ENCODE results near the gene AIFM2. TPM values are rescaled to one million over a fixed set of nuclear protein-coding genes. Genes with fewer than 3 reads are reported as not detected.
A peak's percentile ranks its signal among the peaks of the same experiment; 100 is the strongest.

Gene AIFM2
- total and polyA plus RNA-seq, 9 donors = 1.9 to 3.3 (median 2.6) TPM

- peaks cover 18% of the 10 kb centered on the region for H3K4me1 ChIP-seq (ENCODE audit: control insufficient read depth, insufficient read depth, low read length)
- no peaks in the 10 kb centered on the region for H3K27me3 ChIP-seq (ENCODE audit: control insufficient read depth, insufficient read depth, low read length)
- no peak overlapping the region for H3K4me3 ChIP-seq (ENCODE audit: low read length)
- peak overlapping the region; percentile 99 for H3K27ac ChIP-seq (ENCODE audit: low read length)
- H3K9me3 ChIP-seq (replicated peaks; ENCODE audit: control insufficient read depth, low read depth, low read length) = no peaks in the 10 kb centered on the region
- DNase-seq = peak; percentile 86
- H3K36me3 ChIP-seq (ENCODE audit: control insufficient read depth, insufficient read depth, low read length) = peaks cover 18% of the 10 kb centered on the region
- no CpG with 5 or more reads among the region's 2 CpGs for WGBS (ENCODE audit: insufficient coverage)
Measured at GRCh38 chr10:70147259-70147625, 14.6 kb upstream of the AIFM2 start.

GRCh38 chr10:70146489-70147258 lies 14.0 kb upstream of the AIFM2 start, which contains the start of gene TYSND1:
Gene TYSND1 (minus strand): TSS chr10:70146700. CDS start chr10:70146586, 114 bp downstream.
- peaks cover 13% of the 10 kb centered on the region for H3K36me3 ChIP-seq (ENCODE audit: control insufficient read depth, insufficient read depth, low read length)
- peak within 1 kb of the TSS; percentile 78 for H3K4me3 ChIP-seq (ENCODE audit: low read length)
- no peaks in the 10 kb centered on the region for H3K27me3 ChIP-seq (ENCODE audit: control insufficient read depth, insufficient read depth, low read length)
- DNase-seq = peak; percentile 99
- peak within 1 kb of the TSS; percentile 99 for H3K27ac ChIP-seq (ENCODE audit: low read length)
- WGBS (ENCODE audit: insufficient coverage) = under 1% methylated on average over 33 of the region's 39 CpGs
- peaks cover 18% of the 10 kb centered on the region for H3K4me1 ChIP-seq (ENCODE audit: control insufficient read depth, insufficient read depth, low read length)
- no peaks in the 10 kb centered on the region for H3K9me3 ChIP-seq (replicated peaks; ENCODE audit: control insufficient read depth, low read depth, low read length)

- Histone ChIP-seq H3K36me3 (ENCODE audit: control insufficient read depth, insufficient read depth, low read length) (peaks cover 11% of the 10 kb centered on the region), H3K4me1 (ENCODE audit: control insufficient read depth, insufficient read depth, low read length) (peaks cover 18% of the 10 kb centered on the region), H3K27ac (ENCODE audit: low read length) (peak overlapping the region; percentile 99), H3K4me3 (ENCODE audit: low read length) (peak overlapping the region; percentile 78), H3K27me3 (ENCODE audit: control insufficient read depth, insufficient read depth, low read length) (no peaks in the 10 kb centered on the region), H3K9me3 (replicated peaks; ENCODE audit: control insufficient read depth, low read depth, low read length) (no peaks in the 10 kb centered on the region)
- peak; percentile 71 for DNase-seq
- WGBS (ENCODE audit: insufficient coverage) = under 1% methylated on average over 90 of the region's 98 CpGs
Measured at GRCh38 chr10:70145666-70146488, 13.3 kb upstream of the AIFM2 start.

- peak overlapping the region; percentile 35 for H3K27ac ChIP-seq (ENCODE audit: low read length)
- H3K4me1 ChIP-seq (ENCODE audit: control insufficient read depth, insufficient read depth, low read length) = peaks cover 18% of the 10 kb centered on the region
- no peaks in the 10 kb centered on the region for H3K9me3 ChIP-seq (replicated peaks; ENCODE audit: control insufficient read depth, low read depth, low read length)
- H3K36me3 ChIP-seq (ENCODE audit: control insufficient read depth, insufficient read depth, low read length) = peaks cover 6% of the 10 kb centered on the region
- WGBS (ENCODE audit: insufficient coverage) = 2% methylated on average over 23 of the region's 28 CpGs
- peak overlapping the region; percentile 78 for H3K4me3 ChIP-seq (ENCODE audit: low read length)
- H3K27me3 ChIP-seq (ENCODE audit: control insufficient read depth, insufficient read depth, low read length) = no peaks in the 10 kb centered on the region
- DNase-seq = peak; percentile 29
Measured at GRCh38 chr10:70145166-70145665, 12.6 kb upstream of the AIFM2 start.

- Histone ChIP-seq H3K27ac (ENCODE audit: low read length) (no peak overlapping the region), H3K36me3 (ENCODE audit: control insufficient read depth, insufficient read depth, low read length) (peaks cover 8% of the 10 kb centered on the region), H3K9me3 (replicated peaks; ENCODE audit: control insufficient read depth, low read depth, low read length) (no peaks in the 10 kb centered on the region), H3K4me1 (ENCODE audit: control insufficient read depth, insufficient read depth, low read length) (peaks cover 18% of the 10 kb centered on the region), H3K27me3 (ENCODE audit: control insufficient read depth, insufficient read depth, low read length) (no peaks in the 10 kb centered on the region), H3K4me3 (ENCODE audit: low read length) (peak overlapping the region; percentile 78)
- no peak for DNase-seq
- 76% methylated on average over 12 of the region's 18 CpGs for WGBS (ENCODE audit: insufficient coverage)
Measured at GRCh38 chr10:70144372-70145110, 11.9 kb upstream of the AIFM2 start.

- H3K9me3 ChIP-seq (replicated peaks; ENCODE audit: control insufficient read depth, low read depth, low read length) = no peaks in the 10 kb centered on the region
- no peak overlapping the region for H3K4me3 ChIP-seq (ENCODE audit: low read length)
- no peak overlapping the region for H3K27ac ChIP-seq (ENCODE audit: low read length)
- peaks cover 10% of the 10 kb centered on the region for H3K36me3 ChIP-seq (ENCODE audit: control insufficient read depth, insufficient read depth, low read length)
- no peak for DNase-seq
- no peaks in the 10 kb centered on the region for H3K27me3 ChIP-seq (ENCODE audit: control insufficient read depth, insufficient read depth, low read length)
- peaks cover 16% of the 10 kb centered on the region for H3K4me1 ChIP-seq (ENCODE audit: control insufficient read depth, insufficient read depth, low read length)
- 88% methylated on average over 3 of the region's 10 CpGs for WGBS (ENCODE audit: insufficient coverage)
Measured at GRCh38 chr10:70142555-70142954, 9.9 kb upstream of the AIFM2 start.

- Histone ChIP-seq H3K4me3 (ENCODE audit: low read length) (no peak overlapping the region), H3K36me3 (ENCODE audit: control insufficient read depth, insufficient read depth, low read length) (peaks cover 10% of the 10 kb centered on the region), H3K4me1 (ENCODE audit: control insufficient read depth, insufficient read depth, low read length) (peaks cover 13% of the 10 kb centered on the region), H3K27ac (ENCODE audit: low read length) (no peak overlapping the region), H3K9me3 (replicated peaks; ENCODE audit: control insufficient read depth, low read depth, low read length) (no peaks in the 10 kb centered on the region), H3K27me3 (ENCODE audit: control insufficient read depth, insufficient read depth, low read length) (no peaks in the 10 kb centered on the region)
- WGBS (ENCODE audit: insufficient coverage) = 78% methylated on average over 1 of the region's 5 CpGs
- DNase-seq = no peak
Measured at GRCh38 chr10:70140297-70140696, 7.7 kb upstream of the AIFM2 start.

GRCh38 chr10:70139997-70140250 lies 7.3 kb upstream of the AIFM2 start:
- Histone ChIP-seq H3K27me3 (ENCODE audit: control insufficient read depth, insufficient read depth, low read length) (no peaks in the 10 kb centered on the region), H3K27ac (ENCODE audit: low read length) (no peak overlapping the region), H3K4me1 (ENCODE audit: control insufficient read depth, insufficient read depth, low read length) (peaks cover 9% of the 10 kb centered on the region), H3K4me3 (ENCODE audit: low read length) (no peak overlapping the region), H3K36me3 (ENCODE audit: control insufficient read depth, insufficient read depth, low read length) (peaks cover 10% of the 10 kb centered on the region), H3K9me3 (replicated peaks; ENCODE audit: control insufficient read depth, low read depth, low read length) (no peaks in the 10 kb centered on the region)
- DNase-seq = no peak
- WGBS (ENCODE audit: insufficient coverage) = 78% methylated on average over 5 of the region's 6 CpGs

- Histone ChIP-seq H3K27ac (ENCODE audit: low read length) (no peak overlapping the region), H3K36me3 (ENCODE audit: control insufficient read depth, insufficient read depth, low read length) (peaks cover 10% of the 10 kb centered on the region), H3K4me3 (ENCODE audit: low read length) (no peak overlapping the region), H3K9me3 (replicated peaks; ENCODE audit: control insufficient read depth, low read depth, low read length) (no peaks in the 10 kb centered on the region), H3K27me3 (ENCODE audit: control insufficient read depth, insufficient read depth, low read length) (no peaks in the 10 kb centered on the region), H3K4me1 (ENCODE audit: control insufficient read depth, insufficient read depth, low read length) (peaks cover 6% of the 10 kb centered on the region)
- no peak for DNase-seq
- 88% methylated on average over 11 of the region's 11 CpGs for WGBS (ENCODE audit: insufficient coverage)
Measured at GRCh38 chr10:70139151-70139996, 6.7 kb upstream of the AIFM2 start.

Data from muscle of leg (tissue), 11 donors.